Nephron progenitor cell (in vitro differentiated cells): ENCODE measurements around the gene GPR141.

Source experiments
- DNase-seq: peaks from one replicate; pipeline ENCODE4 v3.0.0; 2021
- H3K27ac Mint-ChIP-seq: 2 replicates; pipeline ENCODE4 v1.8.0; 2021; ENCODE audit warnings: mild to moderate bottlenecking, moderate library complexity, mixed read lengths
- H3K27me3 Mint-ChIP-seq: 2 replicates; pipeline ENCODE4 v1.8.0; 2021; ENCODE audit warnings: mild to moderate bottlenecking, low read depth, mixed read lengths; ENCODE audit not compliant: poor library complexity
- H3K36me3 Mint-ChIP-seq: 2 replicates; pipeline ENCODE4 v1.8.0; 2021; ENCODE audit warnings: low read depth, mixed read lengths
- H3K4me1 Mint-ChIP-seq: 2 replicates; pipeline ENCODE4 v1.8.0; 2021; ENCODE audit warnings: mixed read lengths
- H3K4me3 Mint-ChIP-seq: 2 replicates; pipeline ENCODE4 v1.8.0; 2021; ENCODE audit warnings: mild to moderate bottlenecking, moderate library complexity, mixed read lengths
- H3K9me3 Mint-ChIP-seq: 2 replicates; pipeline ENCODE4 v1.8.0; 2021; ENCODE audit warnings: mild to moderate bottlenecking, moderate library complexity, mixed read lengths
- TF ChIP-seq, protein P1 (sequence below): fragments of 200-600 bp; sonication (generic); IDR thresholded peaks from 2 replicates; pipeline ENCODE4 v1.5.0; 2021; ENCODE audit warnings: antibody characterized with exemption

The GPR141 gene

GRCh38 chr7:37757563-37757962 lies 74.0 kb downstream of the GPR141 start:
- H3K9me3 Mint-ChIP-seq: no peaks in the 10 kb centered on the region
- no peak for DNase-seq
- H3K27me3 Mint-ChIP-seq: peaks cover 5% of the 10 kb centered on the region

DNA sequence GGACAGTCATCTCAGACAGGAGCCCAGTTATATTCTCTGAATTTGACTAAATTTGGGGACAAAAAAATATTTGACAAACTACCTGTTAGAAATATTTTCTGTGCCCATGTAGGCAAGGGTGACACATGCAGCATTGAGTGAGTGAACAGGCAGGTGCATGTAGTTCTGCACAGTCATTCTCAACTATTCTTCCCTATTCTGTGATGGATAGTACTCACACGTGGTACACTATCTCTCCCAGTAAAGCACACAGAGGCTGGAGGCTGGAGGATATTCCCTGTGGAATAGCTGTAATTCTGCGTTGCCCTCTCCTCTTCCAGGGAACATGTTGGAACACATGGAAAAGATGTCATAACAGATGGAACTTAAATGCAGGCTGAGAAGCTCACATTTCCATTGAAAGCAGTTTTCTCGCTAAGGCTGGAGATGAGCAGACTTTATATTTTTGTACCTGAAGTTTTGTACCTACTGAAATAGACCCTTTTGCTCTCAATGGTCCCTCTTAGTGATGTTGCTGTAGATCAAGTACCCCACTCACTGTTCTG lies 75.0 kb downstream of the GPR141 start:
- no peak overlapping the region for H3K4me3 Mint-ChIP-seq
- H3K36me3 Mint-ChIP-seq: no peaks in the 10 kb centered on the region
- TF ChIP-seq, protein P1, sequence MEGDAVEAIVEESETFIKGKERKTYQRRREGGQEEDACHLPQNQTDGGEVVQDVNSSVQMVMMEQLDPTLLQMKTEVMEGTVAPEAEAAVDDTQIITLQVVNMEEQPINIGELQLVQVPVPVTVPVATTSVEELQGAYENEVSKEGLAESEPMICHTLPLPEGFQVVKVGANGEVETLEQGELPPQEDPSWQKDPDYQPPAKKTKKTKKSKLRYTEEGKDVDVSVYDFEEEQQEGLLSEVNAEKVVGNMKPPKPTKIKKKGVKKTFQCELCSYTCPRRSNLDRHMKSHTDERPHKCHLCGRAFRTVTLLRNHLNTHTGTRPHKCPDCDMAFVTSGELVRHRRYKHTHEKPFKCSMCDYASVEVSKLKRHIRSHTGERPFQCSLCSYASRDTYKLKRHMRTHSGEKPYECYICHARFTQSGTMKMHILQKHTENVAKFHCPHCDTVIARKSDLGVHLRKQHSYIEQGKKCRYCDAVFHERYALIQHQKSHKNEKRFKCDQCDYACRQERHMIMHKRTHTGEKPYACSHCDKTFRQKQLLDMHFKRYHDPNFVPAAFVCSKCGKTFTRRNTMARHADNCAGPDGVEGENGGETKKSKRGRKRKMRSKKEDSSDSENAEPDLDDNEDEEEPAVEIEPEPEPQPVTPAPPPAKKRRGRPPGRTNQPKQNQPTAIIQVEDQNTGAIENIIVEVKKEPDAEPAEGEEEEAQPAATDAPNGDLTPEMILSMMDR: no peak
- no peaks in the 10 kb centered on the region for H3K9me3 Mint-ChIP-seq
- no peak for DNase-seq
- no peak overlapping the region for H3K27ac Mint-ChIP-seq
- peaks cover 5% of the 10 kb centered on the region for H3K27me3 Mint-ChIP-seq
- peaks cover 5% of the 10 kb centered on the region for H3K4me1 Mint-ChIP-seq

More at GRCh38 chr7:37757563-37757962, 74.0 kb downstream of the GPR141 start:
- no peak overlapping the region for H3K27ac Mint-ChIP-seq
- H3K36me3 Mint-ChIP-seq: no peaks in the 10 kb centered on the region
- peaks cover 5% of the 10 kb centered on the region for H3K4me1 Mint-ChIP-seq
- no peak overlapping the region for H3K4me3 Mint-ChIP-seq
- TF ChIP-seq, protein P1: no peak

- Mint-ChIP-seq H3K36me3 (no peaks in the 10 kb centered on the region), H3K9me3 (peaks cover 6% of the 10 kb centered on the region), H3K4me3 (no peak overlapping the region), H3K27me3 (peaks cover 5% of the 10 kb centered on the region), H3K27ac (no peak overlapping the region), H3K4me1 (peaks cover 5% of the 10 kb centered on the region)
- no peak for DNase-seq
- TF ChIP-seq, protein P1: no peak
These were observed 76.0 kb downstream of the GPR141 start for GRCh38 chr7:37759526-37759925.

DNA sequence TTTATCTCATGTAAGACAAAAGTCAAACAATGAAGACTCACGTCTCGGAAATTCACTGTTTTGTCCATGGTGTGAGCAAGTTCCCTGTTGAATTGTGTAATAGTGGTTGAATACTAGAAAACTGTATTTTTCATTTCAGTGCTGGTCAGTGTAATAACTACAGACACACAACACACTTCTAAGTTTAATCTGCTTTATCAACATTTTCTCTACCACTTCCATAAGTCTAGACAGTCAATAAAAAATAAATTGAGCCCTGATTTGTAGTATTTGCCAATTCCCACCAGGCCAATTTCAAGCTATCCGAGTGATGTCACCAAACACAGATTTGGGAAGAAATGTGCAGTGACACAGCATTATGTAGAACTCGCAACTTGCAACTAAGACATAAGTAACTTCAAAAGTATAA lies 81.9 kb downstream of the GPR141 start:
- no peak for DNase-seq
- Mint-ChIP-seq H3K4me3 (no peak overlapping the region), H3K4me1 (no peaks in the 10 kb centered on the region), H3K27ac (no peak overlapping the region), H3K27me3 (peaks cover under 1% of the 10 kb centered on the region), H3K36me3 (no peaks in the 10 kb centered on the region), H3K9me3 (peaks cover 6% of the 10 kb centered on the region)
- TF ChIP-seq, protein P1: no peak

GRCh38 chr7:37765872-37766525 lies 82.4 kb downstream of the GPR141 start:
- Mint-ChIP-seq H3K4me1 (no peaks in the 10 kb centered on the region), H3K36me3 (no peaks in the 10 kb centered on the region)
- DNase-seq: no peak

More at GRCh38 chr7:37765872-37766525, 82.4 kb downstream of the GPR141 start:
- H3K9me3 Mint-ChIP-seq: peaks cover 6% of the 10 kb centered on the region
- H3K27me3 Mint-ChIP-seq: no peaks in the 10 kb centered on the region
- TF ChIP-seq, protein P1: no peak
- no peak overlapping the region for H3K27ac Mint-ChIP-seq
- H3K4me3 Mint-ChIP-seq: no peak overlapping the region
